ENCODE data around the gene CERS5.

GRCh38 chr12:50117057-50117622, 50.0 kb downstream of the CERS5 start:
- TF ChIP-seq POLR2A (IDR thresholded peaks at IDR 0.05; ENCODE audit: extremely low read depth, insufficient read length) (no peak), CTCF (IDR thresholded peaks at IDR 0.05; ENCODE audit: low read depth, low read length) (no peak), MAX (IDR thresholded peaks at IDR 0.05; ENCODE audit: low read depth, low read length) (no peak), MYC (IDR thresholded peaks at IDR 0.05; ENCODE audit: low read depth, low read length) (no peak)

Data from NB4 (cell line).